ENCODE data around the gene UBE2I.
A peak's percentile ranks its signal among the peaks of the same experiment; 100 is the strongest.

Gene UBE2I

GRCh38 chr16:1283996-1284616, 25.3 kb upstream of the UBE2I start:
- TF ChIP-seq GATA3 (IDR thresholded peaks at IDR 0.05; ENCODE audit: low read depth, low read length) (no peak), GATA2 (IDR thresholded peaks at IDR 0.05; ENCODE audit: low read depth, low read length) (no peak)

DNA sequence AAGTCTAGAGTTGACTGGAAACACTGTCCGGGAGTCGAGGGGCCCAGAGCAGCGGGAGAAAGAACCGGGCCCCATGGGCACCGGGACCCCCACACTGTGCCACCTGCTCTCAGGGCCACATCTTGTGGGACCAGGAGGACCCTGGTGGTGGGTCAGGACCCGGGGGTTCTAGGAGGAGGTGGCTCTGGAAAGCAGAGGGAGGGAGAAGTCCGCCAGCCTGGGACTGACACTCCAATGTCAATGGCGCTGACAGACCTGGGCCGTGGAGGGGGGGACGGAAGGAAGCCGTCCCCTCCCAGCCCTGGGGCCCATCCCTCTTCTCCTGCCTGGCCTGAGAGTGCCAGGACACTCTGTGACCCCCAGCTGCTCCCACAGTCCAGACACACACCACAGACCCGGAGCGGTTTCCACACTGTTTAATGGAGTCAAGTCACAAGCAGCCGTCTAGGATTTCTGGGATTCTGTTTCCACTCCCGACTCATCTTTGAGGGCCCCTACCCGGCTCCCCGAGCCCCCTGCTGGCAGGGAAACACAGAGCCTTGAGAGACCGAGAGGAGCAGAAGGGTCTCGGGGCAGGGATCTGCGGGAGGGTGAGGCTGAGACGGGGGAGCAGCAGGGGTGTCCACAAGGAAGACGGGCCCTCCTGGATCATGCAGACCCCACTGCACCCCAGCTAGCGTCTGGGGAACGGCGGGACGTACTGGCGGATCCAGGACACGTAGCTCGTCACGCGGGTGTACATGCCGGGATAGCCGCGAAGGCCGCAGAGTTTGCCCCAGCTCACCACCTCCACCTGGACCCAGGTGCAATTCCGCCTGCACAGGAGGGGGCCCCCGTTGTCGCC, 23.5 kb upstream of the UBE2I start:
- TF ChIP-seq GATA3 (IDR thresholded peaks at IDR 0.05; ENCODE audit: low read depth, low read length) = no peak

DNA sequence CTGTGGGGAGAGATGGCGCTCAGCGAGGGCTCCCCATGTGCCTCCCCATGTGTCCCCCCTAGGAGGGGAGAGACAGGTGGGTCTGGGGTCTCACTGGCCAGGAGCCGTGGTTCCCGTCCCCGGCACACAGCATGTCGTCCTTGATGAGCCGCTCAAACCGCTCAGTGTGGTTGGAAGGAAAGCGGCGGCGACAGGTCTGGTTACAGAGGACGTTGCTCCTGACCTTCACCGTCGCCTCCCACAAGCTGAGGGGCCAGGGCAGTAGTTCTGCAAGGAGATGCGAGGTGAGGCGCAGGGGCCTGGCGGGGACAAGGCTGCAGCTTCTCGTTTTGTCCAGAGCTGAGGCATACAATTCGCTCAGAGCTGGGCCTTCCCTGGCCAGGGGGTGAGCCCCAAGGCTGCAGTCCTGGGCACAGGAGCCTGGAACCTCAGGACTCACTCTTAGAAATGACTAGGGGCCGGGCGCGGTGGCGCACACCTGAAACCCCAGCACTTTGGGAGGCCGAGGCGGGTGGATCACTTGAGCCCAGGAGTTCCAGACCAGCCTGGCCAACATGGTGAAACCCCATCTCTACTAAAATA, 22.8 kb upstream of the UBE2I start:
- TF ChIP-seq GATA3 (IDR thresholded peaks at IDR 0.05; ENCODE audit: low read depth, low read length) = no peak
- TF ChIP-seq GATA2 (IDR thresholded peaks at IDR 0.05; ENCODE audit: low read depth, low read length) = no peak

DNA sequence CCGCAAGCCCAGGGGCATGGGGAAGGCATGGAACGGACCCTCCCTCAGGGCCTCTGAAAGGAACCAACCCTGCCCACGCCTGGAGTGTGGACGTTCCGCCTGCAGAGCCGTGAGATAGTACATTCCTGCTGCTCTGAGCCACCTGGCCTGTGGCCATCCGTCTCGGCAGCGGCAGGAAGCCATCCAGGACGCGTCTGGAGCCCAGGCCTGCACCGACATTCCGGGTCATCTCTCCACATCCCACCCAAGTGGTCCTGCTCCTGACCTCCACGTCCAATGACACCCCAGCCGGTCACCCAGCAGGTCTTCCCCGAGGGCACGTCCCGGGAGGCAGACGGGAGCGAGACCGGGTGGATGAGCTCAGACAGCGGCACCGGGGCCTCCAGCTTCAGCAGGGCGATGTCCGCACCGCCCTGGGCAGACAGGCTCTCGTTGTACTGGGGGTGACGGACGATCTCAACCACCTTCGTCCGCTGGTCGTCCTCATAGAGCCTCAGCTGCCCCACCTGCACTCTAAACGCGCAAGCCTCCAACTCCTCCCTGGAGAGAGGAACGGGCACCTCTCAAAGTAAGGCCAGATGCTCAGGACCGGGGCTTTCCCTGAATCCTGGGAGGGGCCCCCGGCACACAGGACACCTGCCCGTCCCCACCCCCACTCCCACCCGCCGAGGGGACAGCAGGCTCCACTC, 21.3 kb upstream of the UBE2I start:
- TF ChIP-seq GATA2 (IDR thresholded peaks at IDR 0.05; ENCODE audit: low read depth, low read length) (no peak), GATA3 (IDR thresholded peaks at IDR 0.05; ENCODE audit: low read depth, low read length) (no peak)

DNA sequence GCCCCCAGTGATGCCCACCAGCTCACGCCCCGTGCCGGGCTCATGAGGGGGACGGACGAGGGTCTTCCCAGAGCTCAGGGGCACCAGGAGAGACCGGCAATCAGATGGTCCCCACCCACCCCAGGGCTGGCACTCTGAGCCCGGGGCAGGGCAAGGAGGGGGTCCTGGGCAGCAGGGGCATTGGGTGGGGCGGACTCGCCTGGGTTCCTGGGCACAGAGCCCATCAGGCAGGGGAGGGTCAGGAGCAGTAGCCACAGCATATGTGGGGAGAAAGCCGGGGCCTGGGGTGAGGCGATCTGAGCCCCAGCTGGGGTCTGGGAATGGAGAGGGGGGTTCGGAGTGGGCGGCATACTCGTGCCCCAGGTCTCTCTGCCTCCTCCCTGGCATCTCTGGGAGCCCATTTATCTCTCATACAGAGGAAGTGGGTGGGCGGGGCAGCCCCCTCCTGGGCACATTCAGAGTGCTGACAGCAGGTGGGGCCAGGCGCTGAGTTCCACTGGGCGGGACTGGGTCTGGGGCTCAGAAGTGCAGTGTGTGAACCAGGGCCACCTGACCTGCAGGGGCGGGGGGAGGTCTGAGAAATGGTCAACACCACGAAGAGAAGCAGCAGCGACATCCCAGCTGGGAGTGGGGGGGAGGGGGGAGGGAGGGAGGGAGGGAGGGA, 20.5 kb upstream of the UBE2I start:
- no peak for TF ChIP-seq GATA2 (IDR thresholded peaks at IDR 0.05; ENCODE audit: low read depth, low read length)
- no peak for TF ChIP-seq GATA3 (IDR thresholded peaks at IDR 0.05; ENCODE audit: low read depth, low read length)

GRCh38 chr16:1289477-1289866, 20.0 kb upstream of the UBE2I start:
- TF ChIP-seq GATA3 (IDR thresholded peaks at IDR 0.05; ENCODE audit: low read depth, low read length) (no peak), GATA2 (IDR thresholded peaks at IDR 0.05; ENCODE audit: low read depth, low read length) (no peak)

DNA sequence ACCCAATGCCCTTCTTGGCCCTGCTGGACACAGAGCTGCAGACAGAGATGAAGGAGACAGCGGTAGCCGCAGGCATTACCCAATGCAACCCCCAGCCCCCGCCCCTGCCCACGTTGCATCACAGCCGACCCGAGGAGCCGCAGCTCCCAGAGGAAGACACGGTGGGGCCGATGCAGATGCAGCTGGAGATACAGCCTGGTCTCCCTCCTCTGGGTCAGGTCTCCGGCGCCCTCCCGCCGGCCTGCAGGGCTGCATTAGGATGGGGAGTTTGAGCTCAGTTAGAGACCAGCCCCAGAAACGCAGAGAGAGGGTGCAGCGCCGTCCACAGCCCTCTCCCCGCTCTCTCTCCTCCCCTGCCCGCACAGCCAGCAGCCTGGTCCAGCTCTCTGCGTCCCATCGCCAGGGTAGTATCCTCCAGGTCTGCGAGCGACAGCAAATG, 19.4 kb upstream of the UBE2I start:
- TF ChIP-seq GATA3 (IDR thresholded peaks at IDR 0.05; ENCODE audit: low read depth, low read length) (no peak), GATA2 (IDR thresholded peaks at IDR 0.05; ENCODE audit: low read depth, low read length) (peak; percentile 52)

DNA sequence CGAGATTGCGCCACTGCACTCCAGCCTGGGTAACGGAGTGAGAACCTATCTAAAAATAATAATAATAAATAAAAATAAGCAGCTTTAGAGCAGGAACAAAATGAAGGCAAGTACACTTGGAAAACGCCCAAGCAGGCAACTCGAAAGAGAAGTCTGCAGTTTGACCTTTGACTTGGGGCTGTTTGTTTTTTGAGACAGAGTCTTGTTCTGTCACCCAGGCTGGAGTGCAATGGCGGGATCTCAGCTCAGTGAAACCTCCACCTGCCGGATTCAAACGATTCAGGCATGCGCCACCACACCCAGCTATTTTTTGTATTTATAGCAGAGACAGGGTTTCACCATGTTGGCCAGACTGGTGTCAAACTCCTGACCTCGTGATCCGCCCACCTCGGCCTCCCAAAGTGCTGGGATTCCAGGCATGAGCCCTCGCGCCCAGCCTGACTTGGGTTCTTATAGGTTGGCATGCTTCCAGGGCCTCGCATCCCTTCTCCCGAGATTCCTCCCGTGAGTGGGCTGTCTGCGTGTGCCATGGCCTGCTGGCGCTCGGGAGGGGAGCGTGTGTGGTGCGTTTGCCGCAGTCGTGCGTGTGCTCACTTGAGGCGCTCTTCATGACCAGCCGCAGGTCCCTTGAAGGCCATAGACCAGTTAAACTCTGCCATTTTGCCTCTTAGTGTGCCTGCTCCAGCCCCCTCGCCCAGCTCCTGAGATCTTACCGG, 18.4 kb upstream of the UBE2I start:
- TF ChIP-seq GATA2 (IDR thresholded peaks at IDR 0.05; ENCODE audit: low read depth, low read length) = no peak
- TF ChIP-seq GATA3 (IDR thresholded peaks at IDR 0.05; ENCODE audit: low read depth, low read length) = no peak

DNA sequence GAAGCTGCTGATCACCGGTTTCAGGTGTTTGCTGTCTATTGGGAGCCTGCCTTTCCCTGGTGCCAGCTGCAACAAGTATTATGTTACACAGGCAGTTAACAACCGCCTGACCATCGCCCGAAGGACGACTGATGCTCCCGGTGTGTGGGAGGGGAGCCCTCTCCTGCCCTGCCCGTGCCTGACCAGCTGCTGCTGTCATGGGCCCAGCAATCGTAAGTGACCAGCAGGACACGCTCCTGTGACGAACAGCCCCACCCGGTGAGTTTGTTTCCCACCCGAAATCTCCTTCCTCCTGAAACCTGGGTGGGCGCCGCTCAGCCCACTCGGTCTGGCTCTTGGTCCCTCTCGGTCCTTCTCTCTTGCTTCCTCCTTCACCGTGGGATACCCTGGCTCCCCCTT, 17.9 kb upstream of the UBE2I start:
- TF ChIP-seq GATA3 (IDR thresholded peaks at IDR 0.05; ENCODE audit: low read depth, low read length) (no peak), GATA2 (IDR thresholded peaks at IDR 0.05; ENCODE audit: low read depth, low read length) (no peak)

- TF ChIP-seq GATA2 (IDR thresholded peaks at IDR 0.05; ENCODE audit: low read depth, low read length) (no peak), GATA3 (IDR thresholded peaks at IDR 0.05; ENCODE audit: low read depth, low read length) (no peak)
These were observed 15.3 kb upstream of the UBE2I start for GRCh38 chr16:1293921-1294656.

- TF ChIP-seq GATA2 (IDR thresholded peaks at IDR 0.05; ENCODE audit: low read depth, low read length) = no peak
- TF ChIP-seq GATA3 (IDR thresholded peaks at IDR 0.05; ENCODE audit: low read depth, low read length) = no peak
These were observed 14.0 kb upstream of the UBE2I start for GRCh38 chr16:1295465-1295864.

GRCh38 chr16:1297018-1297696, 12.3 kb upstream of the UBE2I start:
- TF ChIP-seq GATA3 (IDR thresholded peaks at IDR 0.05; ENCODE audit: low read depth, low read length) = no peak
- no peak for TF ChIP-seq GATA2 (IDR thresholded peaks at IDR 0.05; ENCODE audit: low read depth, low read length)

Measured in SH-SY5Y (cell line).